ENCODE results near the gene C18orf54. TPM values are rescaled to one million over a fixed set of nuclear protein-coding genes. Genes with fewer than 3 reads are reported as not detected.
"Not testable (repeated sequence)": the region's sequence is repeated elsewhere in the genome, so short reads cannot be mapped to it uniquely, and the experiment has no call there.

Gene C18orf54
- 2.1 TPM for polyA plus RNA-seq (2012; ENCODE audit: insufficient read depth, insufficient read length, low read depth)

- Histone ChIP-seq H3K4me3 (ENCODE audit: low read depth, low read length) (peak within 1 kb of the TSS; percentile 85), H3K36me3 (no peaks in the 10 kb centered on the region), H3K9me3 (no peaks in the 10 kb centered on the region), H3K4me1 (no peaks in the 10 kb centered on the region), H3K27me3 (no peaks in the 10 kb centered on the region)
- TF ChIP-seq CTCF (IDR thresholded peaks at IDR 0.05; ENCODE audit: low read depth, low read length), result peak; percentile 39
- DNase-seq, result peak; percentile 79
Observed at GRCh38 chr18:54357660-54358494, at the start of gene C18orf54, which contains the start of gene STARD6. C18orf54 (plus strand) TSS chr18:54357906; CDS start chr18:54360573, 2,667 bp downstream. STARD6 (minus strand) TSS chr18:54357858; CDS start chr18:54354573, 3,285 bp downstream.

GRCh38 chr18:54309564-54309963 is 48.1 kb upstream of the C18orf54 start:
- not testable (repeated sequence) for H3K9me3 ChIP-seq

GRCh38 chr18:54316071-54316820 is 41.5 kb upstream of the C18orf54 start:
- no peak for TF ChIP-seq CTCF (IDR thresholded peaks at IDR 0.05; ENCODE audit: low read depth, low read length)
- H3K36me3 ChIP-seq, result no peaks in the 10 kb centered on the region
- DNase-seq, result no peak
- H3K4me3 ChIP-seq (ENCODE audit: low read depth, low read length), result no peak overlapping the region
- H3K9me3 ChIP-seq, result no peaks in the 10 kb centered on the region
- H3K27me3 ChIP-seq, result no peaks in the 10 kb centered on the region
- no peaks in the 10 kb centered on the region for H3K4me1 ChIP-seq

More at GRCh38 chr18:54309564-54309963, 48.1 kb upstream of the C18orf54 start:
- DNase-seq; H3K4me1 ChIP-seq; H3K27me3 ChIP-seq; H3K4me3 ChIP-seq (ENCODE audit: low read depth, low read length); H3K36me3 ChIP-seq: not testable (repeated sequence)

- no peaks in the 10 kb centered on the region for H3K9me3 ChIP-seq
- no peaks in the 10 kb centered on the region for H3K4me1 ChIP-seq
- H3K36me3 ChIP-seq, result no peaks in the 10 kb centered on the region
- H3K27me3 ChIP-seq, result no peaks in the 10 kb centered on the region
- DNase-seq, result no peak
- no peak overlapping the region for H3K4me3 ChIP-seq (ENCODE audit: low read depth, low read length)
- no peak for TF ChIP-seq CTCF (IDR thresholded peaks at IDR 0.05; ENCODE audit: low read depth, low read length)
Observed at GRCh38 chr18:54323561-54323960, 34.1 kb upstream of the C18orf54 start.

- no peak for TF ChIP-seq CTCF (IDR thresholded peaks at IDR 0.05; ENCODE audit: low read depth, low read length)
- Histone ChIP-seq H3K4me3 (ENCODE audit: low read depth, low read length) (no peak overlapping the region), H3K36me3 (no peaks in the 10 kb centered on the region), H3K27me3 (no peaks in the 10 kb centered on the region), H3K9me3 (no peaks in the 10 kb centered on the region), H3K4me1 (no peaks in the 10 kb centered on the region)
- DNase-seq, result no peak
Observed at GRCh38 chr18:54323970-54324369, 33.7 kb upstream of the C18orf54 start.

- no peaks in the 10 kb centered on the region for H3K36me3 ChIP-seq
- H3K4me1 ChIP-seq, result no peaks in the 10 kb centered on the region
- no peak for TF ChIP-seq CTCF (IDR thresholded peaks at IDR 0.05; ENCODE audit: low read depth, low read length)
- no peaks in the 10 kb centered on the region for H3K27me3 ChIP-seq
- no peak for DNase-seq
- no peak overlapping the region for H3K4me3 ChIP-seq (ENCODE audit: low read depth, low read length)
- no peaks in the 10 kb centered on the region for H3K9me3 ChIP-seq
Observed at GRCh38 chr18:54327818-54328217, 29.9 kb upstream of the C18orf54 start.

All from BE2C (cell line).